Liver (tissue), 9 donors: ENCODE data around the gene OR10A5. TPM values are rescaled to one million over a fixed set of nuclear protein-coding genes. Genes with fewer than 3 reads are reported as not detected.

Source experiments
- DNase-seq: peaks from one replicate; pipeline ENCODE4 v3.0.0-alpha.2; 2017; ENCODE audit warnings: low spot score
- H3K27ac ChIP-seq, 2 donors: one replicate each; pipeline ENCODE4 v1.7.0; 2013; ENCODE audit warnings: inconsistent platforms in 2 of 2, low read length in 2 of 2, control low read depth in 1 of 2, low read depth in 1 of 2, mild to moderate bottlenecking in 1 of 2
- H3K27me3 ChIP-seq, 4 donors: one replicate each; pipeline versions ENCODE4 v1.6.1 to v1.7.0; 2013; ENCODE audit warnings: low read length in 3 of 4, inconsistent platforms in 1 of 4, mild to moderate bottlenecking in 1 of 4, moderate library complexity in 1 of 4; ENCODE audit not compliant: control insufficient read depth in 4 of 4, insufficient read depth in 4 of 4
- H3K36me3 ChIP-seq, 4 donors: one replicate each; pipeline versions ENCODE4 v1.6.1 to v1.7.0; 2013; ENCODE audit warnings: low read length in 3 of 4, mild to moderate bottlenecking in 3 of 4, low read depth in 1 of 4, moderate library complexity in 1 of 4; ENCODE audit not compliant: control insufficient read depth in 4 of 4, insufficient read depth in 3 of 4
- H3K4me1 ChIP-seq, 4 donors: one replicate each; pipeline versions ENCODE4 v1.6.1 to v1.7.0; 2013; ENCODE audit warnings: low read length in 3 of 4, mild to moderate bottlenecking in 3 of 4, moderate library complexity in 1 of 4; ENCODE audit not compliant: control insufficient read depth in 4 of 4, insufficient read depth in 4 of 4
- H3K4me3 ChIP-seq, 3 donors: one replicate each; pipeline versions ENCODE4 v1.6.1 to v1.7.0; 2013; ENCODE audit warnings: low read length in 3 of 3, control low read depth in 1 of 3, low read depth in 1 of 3, mild to moderate bottlenecking in 1 of 3
- H3K9ac ChIP-seq, 2 donors: one replicate each; pipeline ENCODE4 v1.7.0; 2013; ENCODE audit warnings: low read length in 2 of 2, mild to moderate bottlenecking in 2 of 2, moderate library complexity in 2 of 2, control low read depth in 1 of 2, low read depth in 1 of 2
- H3K9me3 ChIP-seq, 4 donors: one replicate each; pipeline versions ENCODE4 v1.6.1 to v1.7.0; 2013; ENCODE audit warnings: low read length in 3 of 4; ENCODE audit not compliant: control insufficient read depth in 4 of 4
- ATF3 ChIP-seq: IDR thresholded peaks from 2 replicates; pipeline ENCODE4 v1.6.1; 2016; ENCODE audit warnings: antibody characterized with exemption
- CTCF ChIP-seq: fragments of 150-350 bp; IDR thresholded peaks from 2 replicates; pipeline ENCODE4 v1.5.1; 2017; ENCODE audit warnings: improper control_type of control experiment, low read depth, low read length; ENCODE audit not compliant: missing input control
- EGR1 ChIP-seq, 2 donors: IDR thresholded peaks; 2 replicates each; pipeline ENCODE4 v1.6.1; 2016 to 2018; ENCODE audit warnings: antibody characterized with exemption in 2 of 2, low read depth in 2 of 2
- FOXA1 ChIP-seq: IDR thresholded peaks from 2 replicates; pipeline ENCODE4 v1.6.1; 2016; ENCODE audit warnings: antibody characterized with exemption
- FOXA2 ChIP-seq: IDR thresholded peaks from 2 replicates; pipeline ENCODE4 v1.6.1; 2016; ENCODE audit warnings: antibody characterized with exemption
- GABPA ChIP-seq, 2 donors: IDR thresholded peaks in 1 of 2; conservative IDR thresholded peaks in 1 of 2; 2 replicates each; pipeline ENCODE4 v1.6.1; 2016; ENCODE audit warnings: antibody characterized with exemption in 2 of 2, mild to moderate bottlenecking in 1 of 2, moderate library complexity in 1 of 2
- HNF4A ChIP-seq, 2 donors: conservative IDR thresholded peaks; 2 replicates each; pipeline ENCODE4 v1.6.1; 2016; ENCODE audit warnings: antibody characterized with exemption in 2 of 2, mild to moderate bottlenecking in 2 of 2
- JUND ChIP-seq, 2 donors: IDR thresholded peaks; 2 replicates each; pipeline ENCODE4 v1.6.1; 2016; ENCODE audit warnings: antibody characterized with exemption in 2 of 2
- MAX ChIP-seq: IDR thresholded peaks from 2 replicates; pipeline ENCODE4 v1.6.1; 2016; ENCODE audit warnings: antibody characterized with exemption
- RAD21 ChIP-seq, 2 donors: IDR thresholded peaks; 2 replicates each; pipeline ENCODE4 v1.6.1; 2016; ENCODE audit warnings: antibody characterized with exemption in 2 of 2, mild to moderate bottlenecking in 2 of 2
- REST ChIP-seq: IDR thresholded peaks from 2 replicates; pipeline ENCODE4 v1.6.1; 2016; ENCODE audit warnings: antibody characterized with exemption, mild to moderate bottlenecking
- RXRA ChIP-seq, 2 donors: IDR thresholded peaks; 2 replicates each; pipeline ENCODE4 v1.6.1; 2017 to 2018; ENCODE audit warnings: antibody characterized with exemption in 2 of 2, mild to moderate bottlenecking in 1 of 2
- SP1 ChIP-seq: IDR thresholded peaks from 2 replicates; pipeline ENCODE4 v1.6.1; 2018; ENCODE audit warnings: antibody characterized with exemption, mild to moderate bottlenecking
- TAF1 ChIP-seq: conservative IDR thresholded peaks from 2 replicates; pipeline ENCODE4 v1.6.1; 2016; ENCODE audit warnings: antibody characterized with exemption, mild to moderate bottlenecking
- ZBTB33 ChIP-seq: IDR thresholded peaks from 2 replicates; pipeline ENCODE4 v1.6.1; 2016; ENCODE audit warnings: antibody characterized with exemption
- WGBS: extraction: QIAGEN DNeasy Blood & Tissue Kit; methylation state at CpG from one replicate; pipeline ENCODE4 v1.1.7; 2013; 5-methylcytosine and 5-hydroxymethylcytosine counted together
- polyA plus RNA-seq, 2 donors: library from polyadenylated mRNA; stranded (reverse) in 1 of 2; unstranded in 1 of 2; fragments of 200-250 nt in 1 of 2; fragments of >200 nt in 1 of 2; fragmentation: Nextera tagmentation in 1 of 2; extraction: Ambion mirVana in 1 of 2; gene quantifications; one replicate each; pipeline versions ENCODE4 v1.2.1 to v1.2.3, GENCODE V29; 2013 to 2015
- total RNA-seq, 2 donors: library from RNA; depleted of rRNA; stranded (reverse); fragments of >200 nt; gene quantifications; one replicate each; pipeline ENCODE4 v1.2.3, GENCODE V29; 2014
- donor health status: healthy.
- donor health status: healthy.
- donor health status: healthy.
- donor health status: healthy.
- donor health status: healthy.

Gene OR10A5
- total and polyA plus RNA-seq, 4 donors = not detected

- Histone ChIP-seq H3K4me1 (no peaks in the 10 kb centered on the region), H3K36me3 (no peaks in the 10 kb centered on the region), H3K9ac (no peak overlapping the region), H3K4me3 (no peak overlapping the region), H3K27ac (no peak overlapping the region), H3K9me3 (no peaks in the 10 kb centered on the region), H3K27me3 (no peaks in the 10 kb centered on the region)
- no peak for DNase-seq
- WGBS = 71% methylated on average over 1 of the region's 1 CpG
- TF ChIP-seq FOXA1 (no peak), EGR1 (IDR thresholded peaks at IDR 0.05; ENCODE audit: low read depth in 2 of 2) (no peak), GABPA (IDR thresholded peaks at IDR 0.05 in 1 of 2, conservative IDR thresholded peaks at IDR 0.05 in 1 of 2) (no peak), SP1 (no peak), FOXA2 (no peak), CTCF (no peak), RAD21 (IDR thresholded peaks at IDR 0.05) (no peak), HNF4A (conservative IDR thresholded peaks at IDR 0.05) (no peak), ATF3 (no peak), JUND (IDR thresholded peaks at IDR 0.05) (no peak)
Measured at GRCh38 chr11:6855971-6856541, 10.6 kb downstream of the OR10A5 start.

- Histone ChIP-seq H3K4me1 (no peaks in the 10 kb centered on the region), H3K27ac (no peak overlapping the region), H3K4me3 (no peak overlapping the region), H3K27me3 (no peaks in the 10 kb centered on the region), H3K9ac (no peak overlapping the region), H3K36me3 (no peaks in the 10 kb centered on the region), H3K9me3 (no peaks in the 10 kb centered on the region)
- WGBS = 74% methylated on average over 3 of the region's 3 CpGs
- DNase-seq = no peak
- TF ChIP-seq CTCF (no peak), RXRA (IDR thresholded peaks at IDR 0.05) (no peak), MAX (no peak), SP1 (no peak), REST (no peak), RAD21 (IDR thresholded peaks at IDR 0.05) (no peak), FOXA2 (no peak), TAF1 (no peak), FOXA1 (no peak), ZBTB33 (no peak)
Measured at GRCh38 chr11:6856871-6857270, 11.4 kb downstream of the OR10A5 start.
